Ovary (tissue), 9 donors: ENCODE data around the gene OTUD4. TPM values are rescaled to one million over a fixed set of nuclear protein-coding genes. Genes with fewer than 3 reads are reported as not detected.

ENCODE experiments used
- DNase-seq, 5 donors: peaks; one replicate each; pipeline ENCODE4 v3.0.0-alpha.2; 2019 to 2020
- H3K27ac ChIP-seq, 2 donors: fragments of 200-600 bp; one replicate each; pipeline versions ENCODE4 v1.5.1 to v1.8.0; 2019 to 2022
- H3K27me3 ChIP-seq: fragments of 200-600 bp; one replicate; pipeline ENCODE4 v1.8.0; 2022
- H3K36me3 ChIP-seq: fragments of 200-600 bp; sonication (generic); one replicate; pipeline ENCODE4 v1.5.1; 2019
- H3K4me1 ChIP-seq: one replicate; pipeline ENCODE4 v1.8.1; 2013; ENCODE audit warnings: mild to moderate bottlenecking, moderate library complexity; ENCODE audit not compliant: insufficient read depth
- H3K4me3 ChIP-seq: fragments of 200-600 bp; sonication (generic); one replicate; pipeline ENCODE4 v1.5.1; 2017
- H3K9me3 ChIP-seq, 2 donors: fragments of 200-600 bp in 1 of 2; sonication (generic) in 1 of 2; one replicate each; pipeline versions ENCODE4 v1.5.1 to v1.8.1; 2013 to 2019; ENCODE audit warnings: mild to moderate bottlenecking in 1 of 2, moderate library complexity in 1 of 2
- CTCF ChIP-seq, 3 donors: fragments of 450-650 bp in 2 of 3; fragments of 200-600 bp in 1 of 3; IDR thresholded peaks; one replicate each; pipeline versions ENCODE4 v1.5.1 to v1.8.0; 2016 to 2022; ENCODE audit warnings: antibody characterized with exemption in 3 of 3, mild to moderate bottlenecking in 1 of 3
- EP300 ChIP-seq: sonication (generic); formaldehyde crosslinking; IDR thresholded peaks from one replicate; pipeline ENCODE4 v1.6.1; 2017; ENCODE audit warnings: antibody characterized with exemption
- POLR2A ChIP-seq: fragments of 450-650 bp; IDR thresholded peaks from one replicate; pipeline ENCODE4 v1.6.1; 2017; ENCODE audit warnings: antibody characterized with exemption, mild to moderate bottlenecking, moderate library complexity
- WGBS, 3 donors: extraction: QIAGEN DNeasy Blood & Tissue Kit in 1 of 3; methylation state at CpG; one replicate each; pipeline versions ENCODE4 v1.1.5 to v1.1.7; 2013 to 2017; 5-methylcytosine and 5-hydroxymethylcytosine counted together
- intact Hi-C, 4 donors: fragments of 100-400 bp; cut with DNase I; formaldehyde crosslinking; loops; one replicate each; pipeline versions ENCODE4 v1.11.0 to v1.15.1; 2022 to 2023
- polyA plus RNA-seq, 2 donors: library from polyadenylated mRNA; stranded (reverse); fragments of 200-250 nt in 1 of 2; fragments of 350-450 nt in 1 of 2; fragmentation: Illumina TruSeq in 1 of 2; extraction: RNeasy Lipid Tissue Mini Kit (QIAGEN cat#74804) in 1 of 2; gene quantifications; one replicate each; pipeline ENCODE4 v1.2.3, GENCODE V29; 2013 to 2014
- total RNA-seq, 7 donors: library from RNA; depleted of rRNA in 2 of 7; stranded (reverse); fragments of >200 nt in 2 of 7; fragmentation: NEBNext Ultra II Directional in 3 of 7; extraction: Animal tissue kit (Norgen Biotek cat#: 25700) in 3 of 7; gene quantifications; one replicate each; pipeline versions ENCODE4 v1.1.0 to v1.2.4, GENCODE V29; 2016 to 2023
- donor health status: DM: no; HTN: no; CAD: no; lungs with moderate emphysema.
- donor health status: DM: no; HTN: no; CAD: no.
- donor health status: Bipolar disorder and iron deficiency.
- donor health status: DM: yes; HTN: yes; CAD: no.
- donor health status: DM: no; HTN: no; CAD: no.
- donor health status: DM: yes; HTN: yes; CAD: no.

Gene OTUD4
- total and polyA plus RNA-seq, 9 donors, result 10.8 to 37.1 (median 32.0) TPM

- Histone ChIP-seq H3K9me3 (no peaks in the 10 kb centered on the region), H3K36me3 (no peaks in the 10 kb centered on the region), H3K27ac (no peak overlapping the region), H3K4me3 (no peak overlapping the region), H3K4me1 (no peaks in the 10 kb centered on the region), H3K27me3 (no peaks in the 10 kb centered on the region)
- WGBS, 3 donors, result 33 to 43% (median 39%) methylated on average over 3 of the region's 3 CpGs
- intact Hi-C loops, result no loop called here
- TF ChIP-seq EP300 (no peak), CTCF (IDR thresholded peaks at IDR 0.05) (no peak)
- no peak for DNase-seq
These were observed 9.6 kb upstream of the OTUD4 start for GRCh38 chr4:145189981-145190380.

GRCh38 chr4:145186729-145187128 is 6.3 kb upstream of the OTUD4 start:
- WGBS, 3 donors, result 79 to 85% (median 83%) methylated on average over 3 of the region's 3 CpGs
- H3K27me3 ChIP-seq, result no peaks in the 10 kb centered on the region
- no peaks in the 10 kb centered on the region for H3K36me3 ChIP-seq
- no peak overlapping the region for H3K4me3 ChIP-seq
- H3K27ac ChIP-seq, result no peak overlapping the region
- no peak for DNase-seq
- intact Hi-C loops, result no loop called here
- no peaks in the 10 kb centered on the region for H3K4me1 ChIP-seq
- H3K9me3 ChIP-seq, result no peaks in the 10 kb centered on the region
- TF ChIP-seq POLR2A, result no peak
- TF ChIP-seq EP300, result no peak
- TF ChIP-seq CTCF (IDR thresholded peaks at IDR 0.05), result no peak

- Histone ChIP-seq H3K36me3 (no peaks in the 10 kb centered on the region), H3K9me3 (no peaks in the 10 kb centered on the region), H3K27ac (no peak overlapping the region), H3K4me1 (peaks cover 2% of the 10 kb centered on the region), H3K4me3 (no peak overlapping the region), H3K27me3 (no peaks in the 10 kb centered on the region)
- whole genome bisulfite sequencing, 3 donors, result 79 to 86% (median 80%) methylated on average over 2 of the region's 2 CpGs
- DNase-seq, result no peak
- intact Hi-C loops, result no loop called here
- TF ChIP-seq EP300 (no peak), CTCF (IDR thresholded peaks at IDR 0.05) (no peak), POLR2A (no peak)
These were observed 3.2 kb upstream of the OTUD4 start for GRCh38 chr4:145183581-145183980.

GRCh38 chr4:145183023-145183422 is 2.6 kb upstream of the OTUD4 start:
- Histone ChIP-seq H3K27me3 (no peaks in the 10 kb centered on the region), H3K4me1 (peaks cover 3% of the 10 kb centered on the region), H3K4me3 (no peak overlapping the region), H3K27ac (no peak overlapping the region), H3K36me3 (no peaks in the 10 kb centered on the region), H3K9me3 (no peaks in the 10 kb centered on the region)
- TF ChIP-seq POLR2A (no peak), CTCF (IDR thresholded peaks at IDR 0.05) (no peak), EP300 (no peak)
- no peak for DNase-seq
- 58 to 76% (median 73%) methylated on average over 2 of the region's 2 CpGs for WGBS, 3 donors
- intact Hi-C loops, result no loop called here

GRCh38 chr4:145182222-145182621 is 1.8 kb upstream of the OTUD4 start:
- no peak overlapping the region for H3K4me3 ChIP-seq
- no peak for DNase-seq
- no peak overlapping the region for H3K27ac ChIP-seq
- H3K27me3 ChIP-seq, result no peaks in the 10 kb centered on the region
- H3K9me3 ChIP-seq, result no peaks in the 10 kb centered on the region
- no peak for TF ChIP-seq POLR2A
- no peak for TF ChIP-seq EP300
- no peak for TF ChIP-seq CTCF (IDR thresholded peaks at IDR 0.05)
- H3K4me1 ChIP-seq, result peaks cover 3% of the 10 kb centered on the region
- intact Hi-C loops, result no loop called here
- H3K36me3 ChIP-seq, result no peaks in the 10 kb centered on the region
- WGBS, 3 donors, result 86 to 94% (median 90%) methylated on average over 2 of the region's 2 CpGs
